Hepatocyte (in vitro differentiated cells): ENCODE results near the gene EEF2K.

Source experiments
- CTCF ChIP-seq: fragments of 200-600 bp; sonication (generic); IDR thresholded peaks from 2 replicates; pipeline ENCODE4 v1.5.1; 2016; ENCODE audit warnings: antibody characterized with exemption, mild to moderate bottlenecking; ENCODE audit not compliant: poor library complexity
- EZH2 ChIP-seq: fragments of 200-600 bp; sonication (generic); IDR thresholded peaks from 2 replicates; pipeline ENCODE4 v1.6.1; 2016; ENCODE audit warnings: antibody characterized with exemption, mild to moderate bottlenecking, borderline replicate concordance

- TF ChIP-seq CTCF (no peak), EZH2 (no peak)
These were observed 109.9 kb downstream of the EEF2K start for GRCh38 chr16:22315979-22316378.
